K562 (cell line): ENCODE data around the gene ZNF300. TPM values are rescaled to one million over a fixed set of nuclear protein-coding genes. Genes with fewer than 3 reads are reported as not detected.
A peak's percentile ranks its signal among the peaks of the same experiment; 100 is the strongest.

Experiments
- ATAC-seq: fragments of 200-7000 bp; cut with Tn5 transposase; 3 replicates; pipeline ENCODE4 v1.9.1; 2020; ENCODE audit warnings: moderate library complexity
- BruUV-seq: library from RNA; stranded (reverse); fragments of 400-500 nt; replicated peaks from 2 replicates; lab custom pipeline; 2021; lab: Mats Ljungman, UMichigan
- CTCF ChIA-PET: fragments of 300-600 bp; formaldehyde crosslinking; extraction: SDS; loops from one replicate; lab custom pipeline; 2021; ENCODE audit warnings: low intra/inter-chr PET ratio; lab: Yijun Ruan, JAX
- POLR2A ChIA-PET: fragments of 300-600, 350-650 bp; sonication (Branson Sonifier 250); formaldehyde crosslinking; extraction: SDS; loops from one replicate; lab custom pipeline; 2021; ENCODE audit warnings: antibody characterized with exemption, inconsistent platforms; lab: Yijun Ruan, JAX
- DNase-seq, 4 experiments: peaks; one replicate each; pipeline versions ENCODE4 v3.0.0 to v3.0.0-alpha.2; 2011 to 2018; ENCODE audit warnings: low spot score in 3 of 4, mixed read lengths in 3 of 4; ENCODE audit errors: extremely low read depth in 1 of 4
- FAIRE-seq: peaks from 2 replicates; lab custom pipeline; 2011; peaks lifted over from hg19 to GRCh38; lab: Jason Lieb, UNC
- H2AFZ ChIP-seq: 2 replicates; pipeline ENCODE4 v1.6.0; 2011; ENCODE audit warnings: low read depth, low read length, control low read depth, inconsistent platforms
- H3K27ac ChIP-seq: fragments of 200-600 bp; 3 replicates; pipeline ENCODE4 v1.8.0; 2011; ENCODE audit warnings: low read depth, mild to moderate bottlenecking, control low read depth, inconsistent platforms, low read length, moderate library complexity, mixed read lengths; ENCODE audit errors: extremely low read depth
- H3K27me3 ChIP-seq, 2 experiments: fragments of 300-600 bp in 1 of 2; 2 replicates in 1 of 2; 3 replicates in 1 of 2; pipeline versions ENCODE4 v1.6.0 to v1.8.0; 2011; ENCODE audit warnings: inconsistent platforms in 2 of 2, low read length in 2 of 2, mild to moderate bottlenecking in 1 of 2, mixed read lengths in 1 of 2, moderate library complexity in 1 of 2; ENCODE audit not compliant: control insufficient read depth in 2 of 2, insufficient read depth in 2 of 2
- H3K36me3 ChIP-seq: fragments of 300-600 bp; 3 replicates; pipeline ENCODE4 v1.8.0; 2011; ENCODE audit warnings: mild to moderate bottlenecking, low read length, inconsistent platforms; ENCODE audit not compliant: control insufficient read depth, insufficient read depth
- H3K4me1 ChIP-seq, 2 experiments: fragments of 200-600 bp in 1 of 2; replicated peaks in 1 of 2; 2 replicates in 1 of 2; 3 replicates in 1 of 2; pipeline versions ENCODE4 v1.5.1 to v1.8.0; 2011; ENCODE audit warnings: inconsistent platforms in 2 of 2, low read length in 2 of 2, mild to moderate bottlenecking in 1 of 2, mixed read lengths in 1 of 2, moderate library complexity in 1 of 2; ENCODE audit not compliant: control insufficient read depth in 2 of 2, insufficient read depth in 2 of 2
- H3K4me2 ChIP-seq: 2 replicates; pipeline ENCODE4 v1.6.1; 2011; ENCODE audit warnings: low read length, control low read depth, inconsistent platforms, mixed read lengths; ENCODE audit not compliant: insufficient read depth
- H3K4me3 ChIP-seq: fragments of 200-600 bp; sonication (generic), shearing (Covaris generic); 2 replicates; pipeline ENCODE4 v1.5.1; 2016; ENCODE audit warnings: control low read depth, inconsistent platforms
- H3K79me2 ChIP-seq: fragments of 200-600 bp; 3 replicates; pipeline ENCODE4 v1.8.0; 2011; ENCODE audit warnings: low read length, inconsistent platforms; ENCODE audit not compliant: control insufficient read depth, insufficient read depth
- H3K9ac ChIP-seq, 2 experiments: 2 replicates each; pipeline versions ENCODE4 v1.6.0 to v1.6.1; 2011; ENCODE audit warnings: low read depth in 2 of 2, low read length in 2 of 2, control low read depth in 1 of 2, inconsistent platforms in 1 of 2, mild to moderate bottlenecking in 1 of 2, mixed read lengths in 1 of 2; ENCODE audit not compliant: insufficient read depth in 1 of 2
- H3K9me1 ChIP-seq: one replicate; pipeline ENCODE4 v1.6.0; 2011; ENCODE audit warnings: inconsistent platforms, mild to moderate bottlenecking, low read length, moderate library complexity; ENCODE audit not compliant: control insufficient read depth, insufficient read depth
- H3K9me3 ChIP-seq: replicated peaks from 2 replicates; pipeline ENCODE4 v1.5.1; 2011; ENCODE audit warnings: low read depth, low read length, inconsistent platforms; ENCODE audit not compliant: control insufficient read depth, insufficient read depth
- H4K20me1 ChIP-seq: replicated peaks from 2 replicates; pipeline ENCODE4 v1.6.1; 2011; ENCODE audit warnings: low read length, inconsistent platforms, mixed read lengths; ENCODE audit not compliant: control insufficient read depth, insufficient read depth
- DNMT1 ChIP-seq: fragments of 450-650 bp; IDR thresholded peaks from 2 replicates; pipeline ENCODE4 v1.6.1; 2016; ENCODE audit warnings: antibody characterized with exemption, mild to moderate bottlenecking
- JUND ChIP-seq, 2 experiments: IDR thresholded peaks; 2 replicates in 1 of 2; 3 replicates in 1 of 2; pipeline ENCODE4 v1.6.1; 2011; ENCODE audit warnings: borderline replicate concordance in 2 of 2, low read depth in 2 of 2, low read length in 2 of 2, improper control_type of control experiment in 1 of 2, missing biosample characterization in 1 of 2, missing genetic modification characterization in 1 of 2, missing genetic modification reagents in 1 of 2
- KHSRP ChIP-seq: fragments of 450-650 bp; IDR thresholded peaks from 2 replicates; pipeline ENCODE4 v1.6.1; 2017
- LCOR ChIP-seq: sonication (generic); formaldehyde crosslinking; IDR thresholded peaks from 2 replicates; pipeline ENCODE4 v1.8.0; 2022; ENCODE audit warnings: mild to moderate bottlenecking, missing genetic modification reagents
- NFYB ChIP-seq: IDR thresholded peaks from 2 replicates; pipeline ENCODE4 v1.6.1; 2011; ENCODE audit warnings: mild to moderate bottlenecking, moderate library complexity; ENCODE audit not compliant: insufficient read length; ENCODE audit errors: extremely low read depth
- OTX1 ChIP-seq: fragments of 450-650 bp; formaldehyde crosslinking; IDR thresholded peaks from 2 replicates; pipeline ENCODE4 v1.4.0; 2022; ENCODE audit warnings: mild to moderate bottlenecking
- POU5F1 ChIP-seq: fragments of 150-350 bp; IDR thresholded peaks from 2 replicates; pipeline ENCODE4 v1.6.1; 2014; ENCODE audit warnings: borderline replicate concordance, low read length, low read depth, mild to moderate bottlenecking; ENCODE audit not compliant: partially characterized antibody
- SREBF2 ChIP-seq: sonication (generic); formaldehyde crosslinking; IDR thresholded peaks from 2 replicates; pipeline ENCODE4 v1.4.0; 2020; ENCODE audit warnings: mild to moderate bottlenecking, missing genetic modification reagents
- ZKSCAN1 ChIP-seq: fragments of 150-350 bp; IDR thresholded peaks from 2 replicates; pipeline ENCODE4 v1.6.1; 2016; ENCODE audit warnings: low read depth, low read length
- ZNF175 ChIP-seq: fragments of 200-800 bp; sonication (Bioruptor generic); IDR thresholded peaks from 2 replicates; pipeline ENCODE4 v1.6.1; 2016; ENCODE audit warnings: low read depth, mild to moderate bottlenecking, missing genetic modification characterization, missing compliant biosample characterization
- ZNF232 ChIP-seq: sonication (generic); formaldehyde crosslinking; IDR thresholded peaks from 2 replicates; pipeline ENCODE4 v1.8.0; 2022; ENCODE audit warnings: mild to moderate bottlenecking, missing genetic modification reagents
- ZNF507 ChIP-seq: conservative IDR thresholded peaks from 2 replicates; pipeline ENCODE4 v1.6.1; 2017; ENCODE audit warnings: missing genetic modification characterization, missing compliant biosample characterization
- ZNF589 ChIP-seq: fragments of 200-800 bp; sonication (Bioruptor generic); IDR thresholded peaks from 2 replicates; pipeline ENCODE4 v1.6.1; 2016; ENCODE audit warnings: low read depth, missing genetic modification characterization, missing compliant biosample characterization
- ZNF77 ChIP-seq: fragments of 250-450 bp; sonication (Bioruptor Pico); IDR thresholded peaks from 2 replicates; pipeline ENCODE4 v1.5.0; 2020
- ZNF780A ChIP-seq: fragments of 250-450 bp; sonication (Bioruptor Pico); IDR thresholded peaks from 2 replicates; pipeline ENCODE4 v1.5.0; 2021; ENCODE audit warnings: mild to moderate bottlenecking
- WGBS: fragments of 100-300 bp; shearing (Covaris generic); methylation state at CpG from one replicate; pipeline ENCODE4 v1.1.6; 2016; ENCODE audit warnings: low coverage, mixed read lengths; ENCODE audit not compliant: insufficient coverage; ENCODE audit errors: missing lambda C conversion rate; 5-methylcytosine and 5-hydroxymethylcytosine counted together
- in situ Hi-C: fragments of 300-500 bp; cut with MboI; formaldehyde crosslinking; loops from 4 replicates; pipeline ENCODE4 v1.15.0; 2018; ENCODE audit warnings: inconsistent platforms, mixed read lengths
- intact Hi-C: fragments of 100-400 bp; cut with micrococcal nuclease; formaldehyde crosslinking; loops from 2 replicates; pipeline ENCODE4 v1.14.2; 2022
- polyA plus RNA-seq, 8 experiments: library from polyadenylated mRNA; depleted of rRNA in 4 of 8; stranded (reverse) in 5 of 8; unstranded in 3 of 8; fragments of >200 nt; fragmentation: Nextera tagmentation in 2 of 8; fragmentation: Illumina TruSeq in 1 of 8; extraction: Ambion mirVana in 2 of 8; extraction: Trizol in 1 of 8; gene quantifications; 2 replicates each; pipeline versions ENCODE4 v1.2.1 to v1.2.3, GENCODE V29; 2011 to 2014; ENCODE audit warnings: inconsistent platforms in 1 of 8, missing spikeins in 1 of 8
- total RNA-seq, 7 experiments: library from RNA; depleted of rRNA in 6 of 7; stranded (reverse); fragments of >200 nt in 6 of 7; fragmentation: Illumina TruSeq in 2 of 7; extraction: Trizol in 2 of 7; gene quantifications; 2 replicates each; pipeline versions ENCODE4 v1.2.1 to v1.2.3, GENCODE V29; 2011 to 2021; ENCODE audit warnings: low replicate concordance in 1 of 7
- TF ChIP-seq, protein P1 (sequence below): sonication (generic); formaldehyde crosslinking; IDR thresholded peaks from 2 replicates; pipeline ENCODE4 v1.8.1; 2022; ENCODE audit warnings: missing genetic modification reagents
- TF ChIP-seq, protein P2 (sequence below): sonication (generic); formaldehyde crosslinking; IDR thresholded peaks from 2 replicates; pipeline ENCODE4 v1.8.1; 2023; ENCODE audit warnings: mild to moderate bottlenecking, missing genetic modification reagents
- TF ChIP-seq, protein P3 (sequence below): fragments of 250-450 bp; sonication (Bioruptor Pico); IDR thresholded peaks from 2 replicates; pipeline ENCODE4 v1.9.0; 2021; ENCODE audit warnings: mild to moderate bottlenecking
- TF ChIP-seq, protein P4 (sequence below): fragments of 250-450 bp; sonication (Bioruptor Pico); IDR thresholded peaks from 2 replicates; pipeline ENCODE4 v1.8.0; 2022; ENCODE audit warnings: inconsistent platforms

The ZNF300 gene
- total and polyA plus RNA-seq, 9 of the 15 experiments (the other 6 are each of a cell fraction or from before 2014, with no cell fraction given) = 4.4 to 13.2 (median 11.1) TPM

DNA sequence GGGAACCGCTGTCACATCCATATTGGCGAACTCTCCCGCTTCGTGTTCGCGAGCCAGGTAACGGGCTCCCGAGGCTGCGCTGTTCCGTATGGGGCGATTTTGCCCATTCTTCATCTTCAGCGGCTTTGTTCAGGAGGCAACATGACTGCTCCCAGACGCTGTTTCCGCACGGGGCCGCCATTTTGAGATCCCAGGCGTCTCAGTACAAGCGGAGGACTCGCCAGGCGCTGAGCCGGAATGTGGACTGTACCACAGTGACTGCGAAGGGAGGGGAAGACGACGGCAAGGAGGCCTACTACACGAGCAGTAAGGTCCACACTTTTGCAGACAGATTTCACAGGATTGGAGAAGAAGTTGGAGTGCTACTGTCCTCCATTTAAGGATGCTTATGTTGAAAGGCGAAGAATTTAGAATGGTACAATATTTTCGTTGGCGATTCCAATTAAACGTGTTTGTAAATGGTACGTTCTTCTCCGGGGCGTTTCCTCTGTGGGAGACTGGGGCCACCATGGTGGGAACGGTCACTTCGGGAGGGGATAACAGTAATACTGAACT lies 41.6 kb upstream of the ZNF300 start:
- Histone ChIP-seq H3K9ac (peak overlapping the region; percentile 77 to 82), H3K4me3 (peak overlapping the region; percentile 44), H3K27me3 (no peaks in the 10 kb centered on the region), H3K4me1 (no peaks in the 10 kb centered on the region; a peak in 1 of 5 replicates), H2AFZ (peak overlapping the region; percentile 99), H3K9me1 (no peaks in the 10 kb centered on the region), H3K27ac (peak overlapping the region; percentile 93), H3K36me3 (no peaks in the 10 kb centered on the region), H3K9me3 (peaks cover 13% of the 10 kb centered on the region), H3K79me2 (no peaks in the 10 kb centered on the region), H4K20me1 (no peaks in the 10 kb centered on the region), H3K4me2 (peak overlapping the region; percentile 95)
- no TSS peak for BruUV-seq
- 9% methylated on average over 34 of the region's 34 CpGs for WGBS
- in situ Hi-C loops = no loop called here
- DNase-seq (peak; percentile 65 to 80 (median 74)), ATAC-seq (peak; percentile 99), FAIRE-seq (peak; percentile 79)
- ChIA-PET POLR2A (no interaction called here), CTCF (no interaction called here)
- intact Hi-C loops = no loop called here
- no peak for TF ChIP-seq KHSRP
- TF ChIP-seq, protein P1, sequence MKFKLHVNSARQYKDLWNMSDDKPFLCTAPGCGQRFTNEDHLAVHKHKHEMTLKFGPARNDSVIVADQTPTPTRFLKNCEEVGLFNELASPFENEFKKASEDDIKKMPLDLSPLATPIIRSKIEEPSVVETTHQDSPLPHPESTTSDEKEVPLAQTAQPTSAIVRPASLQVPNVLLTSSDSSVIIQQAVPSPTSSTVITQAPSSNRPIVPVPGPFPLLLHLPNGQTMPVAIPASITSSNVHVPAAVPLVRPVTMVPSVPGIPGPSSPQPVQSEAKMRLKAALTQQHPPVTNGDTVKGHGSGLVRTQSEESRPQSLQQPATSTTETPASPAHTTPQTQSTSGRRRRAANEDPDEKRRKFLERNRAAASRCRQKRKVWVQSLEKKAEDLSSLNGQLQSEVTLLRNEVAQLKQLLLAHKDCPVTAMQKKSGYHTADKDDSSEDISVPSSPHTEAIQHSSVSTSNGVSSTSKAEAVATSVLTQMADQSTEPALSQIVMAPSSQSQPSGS (CRISPR knock-in tag) = no peak
- no peak for TF ChIP-seq LCOR (CRISPR knock-in tag)
- no peak for TF ChIP-seq ZNF77 (CRISPR knock-in tag)
- TF ChIP-seq ZKSCAN1 = no peak
- no peak for TF ChIP-seq DNMT1
- TF ChIP-seq, protein P2, sequence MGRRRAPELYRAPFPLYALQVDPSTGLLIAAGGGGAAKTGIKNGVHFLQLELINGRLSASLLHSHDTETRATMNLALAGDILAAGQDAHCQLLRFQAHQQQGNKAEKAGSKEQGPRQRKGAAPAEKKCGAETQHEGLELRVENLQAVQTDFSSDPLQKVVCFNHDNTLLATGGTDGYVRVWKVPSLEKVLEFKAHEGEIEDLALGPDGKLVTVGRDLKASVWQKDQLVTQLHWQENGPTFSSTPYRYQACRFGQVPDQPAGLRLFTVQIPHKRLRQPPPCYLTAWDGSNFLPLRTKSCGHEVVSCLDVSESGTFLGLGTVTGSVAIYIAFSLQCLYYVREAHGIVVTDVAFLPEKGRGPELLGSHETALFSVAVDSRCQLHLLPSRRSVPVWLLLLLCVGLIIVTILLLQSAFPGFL (CRISPR knock-in tag) = 0 out of 2 replicates have a peak, but pooled peaks have one; percentile 39
- TF ChIP-seq ZNF507 (tag) = no peak
- TF ChIP-seq, protein P3, sequence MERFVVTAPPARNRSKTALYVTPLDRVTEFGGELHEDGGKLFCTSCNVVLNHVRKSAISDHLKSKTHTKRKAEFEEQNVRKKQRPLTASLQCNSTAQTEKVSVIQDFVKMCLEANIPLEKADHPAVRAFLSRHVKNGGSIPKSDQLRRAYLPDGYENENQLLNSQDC (CRISPR knock-in tag) = no peak
- TF ChIP-seq SREBF2 (CRISPR knock-in tag) = no peak
- TF ChIP-seq ZNF232 (CRISPR knock-in tag) = no peak
- peak; percentile 92 for TF ChIP-seq JUND (IDR thresholded peaks at IDR 0.05; ENCODE audit: borderline replicate concordance, low read depth, low read length)
- no peak for TF ChIP-seq JUND (tag; IDR thresholded peaks at IDR 0.05; ENCODE audit: borderline replicate concordance, low read depth, low read length)
- TF ChIP-seq OTX1 (CRISPR knock-in tag) = no peak
- TF ChIP-seq ZNF175 (CRISPR knock-in tag) = no peak
- TF ChIP-seq, protein P4, sequence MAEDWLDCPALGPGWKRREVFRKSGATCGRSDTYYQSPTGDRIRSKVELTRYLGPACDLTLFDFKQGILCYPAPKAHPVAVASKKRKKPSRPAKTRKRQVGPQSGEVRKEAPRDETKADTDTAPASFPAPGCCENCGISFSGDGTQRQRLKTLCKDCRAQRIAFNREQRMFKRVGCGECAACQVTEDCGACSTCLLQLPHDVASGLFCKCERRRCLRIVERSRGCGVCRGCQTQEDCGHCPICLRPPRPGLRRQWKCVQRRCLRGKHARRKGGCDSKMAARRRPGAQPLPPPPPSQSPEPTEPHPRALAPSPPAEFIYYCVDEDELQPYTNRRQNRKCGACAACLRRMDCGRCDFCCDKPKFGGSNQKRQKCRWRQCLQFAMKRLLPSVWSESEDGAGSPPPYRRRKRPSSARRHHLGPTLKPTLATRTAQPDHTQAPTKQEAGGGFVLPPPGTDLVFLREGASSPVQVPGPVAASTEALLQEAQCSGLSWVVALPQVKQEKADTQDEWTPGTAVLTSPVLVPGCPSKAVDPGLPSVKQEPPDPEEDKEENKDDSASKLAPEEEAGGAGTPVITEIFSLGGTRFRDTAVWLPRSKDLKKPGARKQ (CRISPR knock-in tag) = 0 out of 2 replicates have a peak, but pooled peaks have one; percentile 45
- no peak for TF ChIP-seq ZNF589 (CRISPR knock-in tag)
- no peak for TF ChIP-seq POU5F1
- no peak for TF ChIP-seq NFYB
- TF ChIP-seq ZNF780A (CRISPR knock-in tag) = no peak
